IPS DF 4.7 (cell line): ENCODE data around the gene TMSB4X.

Experiments used
- DNase-seq: peaks from one replicate; pipeline ENCODE4 v3.0.0-alpha.2; 2013; ENCODE audit warnings: low spot score; ENCODE audit errors: extremely low read depth

Gene TMSB4X

DNA sequence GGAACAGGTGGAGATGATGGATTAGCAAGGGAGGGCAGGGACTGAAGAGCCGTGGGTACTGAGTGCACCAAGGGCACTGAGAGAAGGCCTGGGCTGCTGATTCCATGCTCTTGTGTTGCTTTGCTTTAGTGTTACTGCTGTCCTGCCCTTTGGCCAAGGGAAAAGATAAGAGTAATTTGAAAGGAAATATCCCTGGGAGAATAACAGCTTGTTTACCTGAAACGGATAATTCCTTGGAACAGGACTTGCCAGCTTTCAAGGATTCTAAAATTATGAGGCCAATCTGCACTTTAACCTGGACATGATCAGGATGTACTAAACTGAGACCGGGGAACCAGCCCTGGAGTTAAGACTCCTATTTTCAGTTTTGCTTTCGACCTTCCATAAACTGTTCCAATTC, 49.1 kb downstream of the TMSB4X start:
- DNase-seq, result no peak

DNA sequence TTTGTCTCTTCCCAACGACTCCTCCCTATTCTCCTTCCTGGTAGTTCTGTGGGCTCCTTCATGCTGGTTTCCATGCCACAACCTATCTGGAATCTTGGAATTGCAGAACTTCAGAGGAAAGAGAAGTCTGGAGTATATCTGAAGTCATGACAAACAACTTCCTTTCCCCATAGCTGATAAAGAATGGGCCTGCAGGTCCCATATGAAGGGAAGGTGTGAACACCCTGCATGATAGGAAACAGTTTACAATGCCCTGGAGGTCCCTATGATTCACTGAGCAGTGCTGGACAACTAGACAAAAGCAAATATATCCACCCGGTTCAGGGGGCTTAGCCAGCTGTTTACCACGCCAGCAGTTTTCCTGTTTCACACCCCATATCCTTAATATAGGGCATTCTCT, 50.1 kb downstream of the TMSB4X start:
- no peak for DNase-seq
